Raji (cell line): ENCODE measurements around the gene TCF12.

Experiments
- POLR2A ChIP-seq: IDR thresholded peaks from 2 replicates; pipeline ENCODE4 v1.6.1; 2011; ENCODE audit warnings: low read depth, low read length, control low read depth; ENCODE audit not compliant: insufficient read depth

TCF12 gene

DNA sequence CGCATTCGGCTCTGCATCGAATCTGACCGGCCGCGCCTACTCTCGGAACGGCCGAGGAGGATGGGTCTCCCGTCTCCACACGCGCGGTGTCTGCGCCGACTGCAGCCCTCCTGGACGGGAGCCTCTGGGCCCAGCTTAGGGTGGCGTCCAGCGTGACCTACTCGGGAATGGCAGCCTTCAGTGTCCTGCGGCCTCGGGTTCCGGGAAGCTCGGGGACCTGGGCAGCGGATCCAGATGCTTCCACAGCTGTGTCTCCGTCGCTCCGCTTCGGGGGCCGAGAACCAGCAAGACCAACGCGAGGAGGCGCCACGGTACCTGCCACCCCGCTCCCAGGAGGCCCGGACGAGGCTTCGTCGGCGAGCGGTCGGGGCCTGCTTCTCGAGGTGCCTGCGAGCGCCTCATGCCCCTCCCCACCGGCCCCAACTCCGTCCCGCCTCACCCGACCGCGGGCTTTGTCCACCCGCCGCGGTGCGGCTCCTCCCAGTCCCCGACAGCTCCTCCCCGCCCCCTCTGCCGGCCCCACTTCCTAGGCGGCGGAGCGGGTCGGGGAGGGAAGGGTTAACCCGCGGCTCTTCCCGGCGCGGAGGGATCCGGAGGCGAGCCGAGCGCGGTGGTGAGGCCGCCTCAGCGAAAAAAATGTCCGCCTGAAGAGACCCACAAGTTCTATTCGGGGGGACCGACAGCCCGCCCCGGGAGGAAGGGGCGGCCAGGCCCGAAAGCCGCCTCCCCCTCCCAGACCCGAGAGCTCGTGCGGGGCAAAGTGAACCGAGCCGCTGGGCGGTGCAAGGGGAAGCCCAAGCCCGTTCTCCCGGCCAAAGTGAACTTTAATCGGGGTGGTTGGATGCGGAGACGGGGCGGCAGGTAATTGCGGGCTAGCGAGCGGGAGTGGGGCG lies at the start of gene TCF12:
Gene TCF12 (plus strand): TSS at position 599 of the 893 bp plus-strand sequence. CDS start 1,270 bp downstream, outside the sequence.
- TF ChIP-seq POLR2A = peak; percentile 56

GRCh38 chr15:56869573-56869972 lies 48.9 kb upstream of the TCF12 start:
- TF ChIP-seq POLR2A = no peak

GRCh38 chr15:56871185-56871584 lies 47.3 kb upstream of the TCF12 start:
- no peak for TF ChIP-seq POLR2A

DNA sequence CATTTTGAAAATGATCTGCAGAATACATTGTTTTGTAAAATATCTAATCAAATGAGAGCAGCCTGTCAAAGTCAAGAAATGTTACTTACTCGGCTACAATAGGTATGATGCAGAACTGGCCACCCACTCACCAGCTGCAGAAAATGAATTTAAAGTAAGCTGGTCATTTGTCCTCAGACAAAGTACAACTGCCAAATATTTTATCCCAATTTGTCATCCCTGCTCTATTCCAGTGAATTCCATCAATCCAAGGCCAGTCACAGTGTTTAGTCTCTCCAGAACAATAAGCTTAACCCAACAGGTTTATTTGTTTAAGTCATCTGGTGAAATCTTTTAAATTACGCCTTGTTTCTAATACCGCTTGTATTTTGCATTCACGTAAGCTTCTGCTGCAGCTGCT lies 46.6 kb upstream of the TCF12 start:
- TF ChIP-seq POLR2A = no peak

DNA sequence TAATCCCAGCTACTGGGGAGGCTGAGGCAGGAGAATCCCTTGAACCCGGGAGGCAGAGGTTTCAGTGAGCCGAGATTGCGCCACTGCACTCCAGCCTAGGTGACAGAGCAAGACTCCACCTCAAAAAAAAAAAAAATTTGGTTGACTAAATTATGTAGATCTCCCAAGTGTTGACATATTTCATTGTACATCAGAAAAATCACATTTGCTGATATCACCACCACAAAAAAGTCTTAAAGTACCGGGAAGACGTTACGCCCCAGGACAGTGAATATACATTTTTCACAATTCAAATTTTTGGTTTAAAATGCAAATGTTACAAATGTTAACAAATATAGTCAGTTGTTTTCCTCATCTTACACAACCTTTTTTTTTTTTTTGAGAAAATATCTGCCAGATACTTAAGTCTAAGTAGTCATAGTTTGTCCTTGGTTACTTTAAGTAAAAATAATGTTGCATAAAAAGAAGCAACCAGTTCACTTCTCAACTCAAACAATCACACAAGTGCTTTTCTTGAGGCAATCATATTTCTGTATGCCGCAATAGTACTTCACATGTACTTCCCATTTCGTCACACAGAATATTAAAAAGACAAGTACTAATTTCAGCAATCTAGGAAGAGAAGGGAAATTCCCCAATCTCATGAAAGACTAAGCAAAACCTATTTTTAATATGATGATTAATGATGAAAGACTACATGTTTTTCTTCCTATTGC lies 41.0 kb upstream of the TCF12 start:
- no peak for TF ChIP-seq POLR2A

DNA sequence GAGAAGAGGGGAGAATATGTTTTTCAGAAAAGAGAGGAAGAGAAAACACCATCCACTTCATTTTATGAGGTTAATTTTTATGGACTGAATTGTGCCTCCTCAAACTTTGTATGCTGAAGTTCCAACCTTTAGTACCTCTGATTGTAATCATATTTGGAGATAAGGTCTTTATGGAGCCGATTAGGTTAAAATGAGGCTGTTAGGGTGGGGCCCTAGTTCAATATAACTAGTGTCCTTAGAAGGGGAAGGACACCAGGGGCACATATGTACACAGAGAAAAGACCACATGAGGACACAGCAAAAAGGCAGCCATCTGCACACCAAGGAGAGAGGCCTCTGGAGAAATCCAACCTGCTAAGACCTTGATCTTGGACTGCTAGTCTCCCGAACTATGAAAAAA lies 38.9 kb upstream of the TCF12 start:
- TF ChIP-seq POLR2A = no peak

DNA sequence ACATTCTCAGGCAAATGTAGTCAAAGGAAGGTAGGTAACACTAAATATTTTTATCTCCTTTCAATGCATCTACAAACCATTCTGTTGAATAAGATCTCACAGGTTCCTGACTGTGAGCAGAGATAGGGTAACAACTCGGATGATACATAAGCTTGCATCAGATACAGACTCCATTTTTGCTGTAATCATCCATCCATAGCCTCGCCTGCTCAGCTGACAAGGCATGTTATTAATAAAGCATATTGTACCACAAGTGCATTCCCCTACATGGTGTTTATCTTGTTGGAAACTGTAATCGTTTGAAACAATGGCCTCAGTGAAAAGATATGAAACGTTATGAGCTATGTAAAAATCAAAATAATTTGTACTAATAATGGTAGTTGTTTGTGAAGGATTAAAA lies 35.4 kb upstream of the TCF12 start:
- TF ChIP-seq POLR2A = no peak

DNA sequence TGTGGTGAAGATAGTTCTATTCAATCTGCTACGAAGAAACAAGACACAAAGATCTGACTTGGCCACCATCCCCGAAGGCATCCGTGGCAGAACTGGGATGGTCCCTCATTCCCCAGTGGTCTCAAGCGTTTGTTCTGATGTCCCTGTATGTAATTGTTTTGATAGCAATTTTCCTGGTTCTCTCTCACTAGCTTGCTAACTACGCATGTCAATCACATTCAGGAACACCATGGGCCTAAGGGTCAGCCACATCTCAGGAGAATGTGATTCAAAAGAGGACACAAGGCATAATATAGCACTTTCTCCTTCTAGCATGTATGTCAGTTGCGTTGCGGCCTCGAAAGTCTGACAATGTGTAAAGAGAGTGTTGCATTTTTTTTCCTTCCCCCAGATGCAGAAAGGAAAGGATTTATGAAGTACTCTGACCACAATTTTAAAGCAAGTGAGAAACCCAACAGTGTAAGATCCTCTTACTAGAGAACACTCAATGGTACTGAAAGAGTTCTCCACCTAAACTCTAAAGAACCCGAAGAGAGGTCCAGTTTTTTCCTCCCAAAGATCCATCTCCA lies 32.0 kb upstream of the TCF12 start:
- no peak for TF ChIP-seq POLR2A

DNA sequence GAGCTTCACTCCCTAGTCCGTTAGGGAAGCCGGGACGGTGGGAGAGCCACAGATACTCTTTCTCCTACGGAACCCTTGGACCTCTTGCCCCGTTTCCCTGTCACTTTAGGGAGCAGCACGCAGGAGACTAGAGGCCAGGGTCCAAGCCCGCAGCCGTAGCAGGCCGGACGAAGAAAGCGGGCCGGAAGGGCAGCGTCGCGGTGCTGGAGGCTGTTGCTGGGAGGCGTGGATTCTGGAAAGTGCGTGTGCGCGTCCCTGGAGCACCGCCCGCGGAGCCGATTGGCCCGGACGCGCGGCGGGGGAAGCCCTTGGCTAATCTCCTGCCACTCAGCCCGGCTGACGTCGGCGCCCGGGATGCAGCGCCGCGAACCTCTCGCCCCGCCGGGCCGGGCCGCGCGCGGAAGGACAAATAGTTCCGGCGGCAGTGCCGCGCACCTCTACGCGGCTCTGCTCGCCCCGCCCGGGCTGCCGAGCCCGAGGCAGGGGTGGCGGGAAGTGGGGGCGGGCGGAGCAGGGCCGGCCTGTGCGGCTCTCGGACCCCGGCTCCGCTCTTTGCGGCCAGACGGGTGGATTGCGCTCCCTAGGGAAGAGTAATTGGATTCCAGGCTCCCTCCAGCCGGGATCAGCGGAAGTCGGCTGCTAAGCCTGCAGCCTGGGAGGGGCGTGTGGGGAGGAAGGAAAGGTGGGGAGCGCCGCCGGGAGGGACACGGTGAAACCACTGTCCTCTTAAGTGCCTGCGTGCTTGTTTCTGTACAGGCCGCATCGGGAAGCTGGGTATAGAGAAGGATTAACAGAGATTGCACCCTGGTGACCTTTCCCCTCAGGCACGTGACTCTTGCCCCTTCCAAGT lies 31.3 kb upstream of the TCF12 start:
- TF ChIP-seq POLR2A = peak; percentile 35

GRCh38 chr15:56887782-56888438 lies 30.5 kb upstream of the TCF12 start:
- TF ChIP-seq POLR2A = no peak

DNA sequence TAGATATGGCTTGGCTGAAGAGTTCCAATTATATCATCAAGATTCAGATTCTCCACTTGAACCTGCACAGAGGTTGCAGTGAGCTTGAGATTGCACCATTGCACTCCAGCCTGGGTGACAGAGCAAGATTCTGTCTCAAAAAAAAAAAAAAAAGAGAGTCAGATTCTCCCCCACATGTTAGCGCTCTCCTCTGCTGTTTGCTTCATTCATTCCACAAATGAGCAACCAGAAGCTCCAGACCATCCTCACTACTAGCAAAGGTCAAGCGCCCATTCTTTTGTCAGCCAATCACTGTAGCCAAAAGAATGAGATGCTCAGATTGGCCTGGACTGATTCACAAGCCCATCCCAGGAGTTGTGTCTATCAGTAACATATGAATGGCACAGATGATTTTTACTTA lies 28.4 kb upstream of the TCF12 start:
- no peak for TF ChIP-seq POLR2A

DNA sequence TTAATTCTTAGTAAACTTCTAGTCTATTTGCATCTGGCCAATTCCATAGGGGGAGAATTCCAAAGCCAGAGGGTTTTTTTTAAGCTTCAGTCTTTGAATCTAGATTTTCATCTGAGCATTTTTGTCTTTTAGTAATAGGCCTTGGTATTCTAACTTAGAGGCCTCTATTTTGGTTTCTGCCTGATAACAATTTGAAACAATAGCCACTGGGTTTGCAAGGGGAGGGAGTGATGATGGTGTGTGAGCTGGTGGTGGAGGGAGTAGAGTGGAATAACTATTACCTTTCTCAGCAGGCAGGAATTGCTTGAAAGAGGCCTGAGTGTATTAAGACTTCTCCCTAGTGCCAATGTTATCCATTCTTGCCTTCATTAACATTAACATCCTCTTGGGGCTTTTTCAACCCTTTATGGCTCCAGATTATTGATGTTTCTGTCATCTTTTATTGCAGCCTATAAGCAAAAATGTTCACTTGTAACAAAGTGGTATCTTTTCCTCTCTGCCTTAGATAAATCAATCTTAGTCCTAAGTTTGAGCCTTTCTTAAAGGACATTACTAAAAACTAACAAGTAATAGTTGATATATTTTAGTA lies 26.5 kb upstream of the TCF12 start:
- no peak for TF ChIP-seq POLR2A

- TF ChIP-seq POLR2A = no peak
Observed at GRCh38 chr15:56892659-56893363, 25.6 kb upstream of the TCF12 start.

- no peak for TF ChIP-seq POLR2A
Observed at GRCh38 chr15:56893364-56893678, 25.1 kb upstream of the TCF12 start.
